A172 (cell line): ENCODE measurements around the gene NET1. TPM values are rescaled to one million over a fixed set of nuclear protein-coding genes. Genes with fewer than 3 reads are reported as not detected.

Experiments
- DNase-seq: peaks from one replicate; pipeline ENCODE4 v3.0.0-alpha.2; 2015; ENCODE audit warnings: low spot score
- total RNA-seq: library from RNA; depleted of rRNA; stranded (reverse); fragments of >200 nt; shearing (Covaris generic); gene quantifications from 2 replicates; pipeline ENCODE4 v1.2.3, GENCODE V29; 2014; rRNA removed

NET1 gene
- total RNA-seq, 1 experiment from 2014 or later = 52.1 TPM

DNA sequence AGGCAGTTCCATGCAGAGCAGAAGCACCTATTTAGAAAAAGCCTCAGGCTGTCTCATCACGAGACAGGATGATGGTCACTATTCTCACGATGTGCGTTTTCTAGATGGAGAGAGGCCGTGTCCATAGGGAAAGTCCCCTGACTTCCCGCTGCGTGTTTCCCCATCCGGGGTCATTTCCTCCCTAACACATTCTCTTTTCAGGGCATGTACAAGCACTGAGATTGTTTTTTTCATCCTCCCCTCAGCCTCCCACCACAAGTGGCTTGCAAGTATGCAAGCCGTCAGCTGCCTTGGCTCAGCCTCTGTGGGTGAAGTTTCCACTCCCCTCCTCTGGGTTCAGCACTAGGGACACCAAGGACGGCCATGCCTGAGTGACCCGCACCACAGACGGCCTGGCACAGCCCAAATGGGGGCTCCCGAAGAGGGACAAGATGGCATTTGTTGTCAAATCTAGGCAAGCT, 89.7 kb downstream of the NET1 start:
- DNase-seq = no peak

DNA sequence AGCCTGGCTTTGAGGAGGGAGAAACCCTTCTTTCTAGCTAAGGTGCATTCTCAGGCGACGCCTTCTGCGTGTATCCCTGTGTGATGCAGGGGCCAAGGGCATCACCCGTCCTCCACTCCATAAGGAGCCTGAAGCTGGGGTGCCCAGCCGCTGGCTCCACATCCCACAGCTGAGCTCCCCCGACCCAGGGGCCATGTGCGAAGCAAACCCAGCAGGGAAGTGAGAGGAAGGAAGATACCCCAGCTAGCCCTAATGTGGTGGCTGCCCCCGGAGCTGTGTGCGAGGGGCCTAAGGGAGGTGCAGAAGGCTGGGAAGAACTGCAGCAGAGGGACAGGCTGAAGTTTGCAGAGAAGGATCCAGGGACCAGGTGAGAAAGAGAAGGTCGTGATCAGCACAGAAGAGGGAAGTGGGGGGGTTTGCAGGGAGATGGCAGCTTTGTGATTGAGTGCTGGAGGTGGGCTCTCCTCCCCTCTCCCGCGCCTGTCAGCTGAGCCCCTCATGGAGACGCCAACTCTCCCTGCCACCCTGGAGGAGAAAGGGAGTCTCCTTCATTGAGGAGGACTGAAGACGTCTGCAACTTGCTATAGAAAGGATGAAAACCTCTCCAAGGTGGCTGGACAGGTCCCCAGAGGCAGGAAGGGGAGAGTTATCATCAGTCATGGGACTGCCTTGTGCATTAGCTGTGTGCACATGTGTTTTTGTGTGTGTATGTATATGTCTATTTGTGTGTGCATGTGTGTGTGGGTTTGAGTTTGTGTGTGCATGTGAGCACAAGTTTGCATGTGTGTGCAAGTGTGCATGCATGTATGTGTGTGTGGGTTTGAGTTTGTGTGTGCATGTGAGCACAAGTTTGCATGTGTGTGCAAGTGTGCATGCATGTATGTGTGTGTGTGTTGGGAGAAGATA, 90.5 kb downstream of the NET1 start:
- no peak for DNase-seq

DNA sequence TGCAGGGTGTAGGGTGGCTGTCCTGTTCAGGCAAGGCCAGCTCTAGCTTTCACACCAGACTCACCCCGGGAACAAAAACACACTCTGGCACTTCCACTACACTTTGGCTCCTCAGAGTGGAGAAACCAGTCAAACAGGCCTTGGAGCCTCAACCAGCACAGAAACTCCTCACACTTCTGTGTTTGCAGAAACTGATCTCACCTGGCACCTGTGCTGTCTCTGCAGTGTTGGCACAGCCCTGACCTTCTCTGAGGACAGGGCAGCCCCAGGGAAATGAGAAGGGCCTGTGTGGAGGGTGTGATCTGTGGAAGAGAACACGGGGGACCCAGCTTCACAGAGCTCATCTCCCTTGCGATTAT, 91.1 kb downstream of the NET1 start:
- DNase-seq = no peak

DNA sequence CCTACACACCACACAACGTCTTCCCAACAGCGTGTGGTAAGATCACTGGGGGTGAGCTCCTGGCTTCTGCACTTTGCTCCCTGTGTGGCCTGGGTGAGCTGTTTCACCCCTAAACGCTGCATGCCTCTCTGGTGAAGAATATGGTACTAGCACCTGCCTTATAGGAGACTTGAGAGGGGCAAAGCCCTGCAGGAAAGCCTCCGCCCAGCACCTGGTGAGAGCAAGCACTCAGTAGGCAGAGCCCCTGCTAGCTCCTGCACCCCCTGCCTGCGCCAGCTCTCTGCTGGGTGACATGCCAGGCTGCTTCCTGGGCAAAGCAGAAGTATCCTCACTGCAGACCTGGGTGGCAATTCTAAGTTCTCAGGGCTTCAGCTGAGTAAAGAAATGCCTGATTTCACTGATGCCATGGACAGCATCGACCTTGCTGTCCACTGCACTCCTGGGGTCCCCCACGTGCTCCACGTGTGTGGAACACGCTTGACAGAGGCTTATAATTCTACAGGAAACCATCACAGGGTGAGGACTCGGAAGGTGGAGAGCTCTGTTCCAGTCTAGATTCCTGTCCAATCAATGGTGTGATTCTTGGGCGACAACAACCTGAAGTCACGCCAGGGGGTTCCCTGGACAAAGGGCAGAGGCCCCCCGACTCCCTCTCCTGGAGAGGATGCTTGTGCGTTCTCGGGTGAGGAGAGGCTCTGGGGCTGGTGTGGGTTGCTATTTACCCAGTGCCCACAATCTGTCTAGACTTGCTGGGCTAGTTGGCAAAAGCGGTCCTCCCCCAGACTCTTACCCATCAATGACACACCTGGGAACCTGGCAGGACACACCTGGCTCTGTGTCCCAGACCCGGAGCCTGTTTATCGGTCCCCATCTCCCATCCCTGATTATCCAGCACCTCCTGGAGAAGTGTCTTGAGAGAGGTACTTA, 92.1 kb downstream of the NET1 start:
- DNase-seq = no peak

DNA sequence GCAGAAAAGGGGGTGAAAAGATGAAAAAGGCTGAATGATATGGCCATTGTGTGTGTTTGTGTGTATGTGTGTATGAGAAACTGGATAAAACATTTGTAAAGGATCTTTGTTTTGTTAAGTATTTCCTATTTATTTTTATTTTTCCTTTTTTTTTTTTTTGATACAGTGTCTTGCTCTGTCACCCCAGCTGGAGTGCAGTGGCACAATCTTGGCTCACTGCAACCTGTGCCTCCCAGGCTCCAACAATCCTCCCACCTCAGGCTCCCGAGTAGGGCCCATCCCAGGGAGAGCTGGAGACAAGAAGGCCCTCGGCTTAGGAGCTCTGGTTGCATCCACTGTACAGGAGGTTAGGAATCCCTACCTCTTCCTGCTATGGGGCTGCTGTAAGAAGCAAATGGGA, 93.9 kb downstream of the NET1 start:
- DNase-seq = no peak

DNA sequence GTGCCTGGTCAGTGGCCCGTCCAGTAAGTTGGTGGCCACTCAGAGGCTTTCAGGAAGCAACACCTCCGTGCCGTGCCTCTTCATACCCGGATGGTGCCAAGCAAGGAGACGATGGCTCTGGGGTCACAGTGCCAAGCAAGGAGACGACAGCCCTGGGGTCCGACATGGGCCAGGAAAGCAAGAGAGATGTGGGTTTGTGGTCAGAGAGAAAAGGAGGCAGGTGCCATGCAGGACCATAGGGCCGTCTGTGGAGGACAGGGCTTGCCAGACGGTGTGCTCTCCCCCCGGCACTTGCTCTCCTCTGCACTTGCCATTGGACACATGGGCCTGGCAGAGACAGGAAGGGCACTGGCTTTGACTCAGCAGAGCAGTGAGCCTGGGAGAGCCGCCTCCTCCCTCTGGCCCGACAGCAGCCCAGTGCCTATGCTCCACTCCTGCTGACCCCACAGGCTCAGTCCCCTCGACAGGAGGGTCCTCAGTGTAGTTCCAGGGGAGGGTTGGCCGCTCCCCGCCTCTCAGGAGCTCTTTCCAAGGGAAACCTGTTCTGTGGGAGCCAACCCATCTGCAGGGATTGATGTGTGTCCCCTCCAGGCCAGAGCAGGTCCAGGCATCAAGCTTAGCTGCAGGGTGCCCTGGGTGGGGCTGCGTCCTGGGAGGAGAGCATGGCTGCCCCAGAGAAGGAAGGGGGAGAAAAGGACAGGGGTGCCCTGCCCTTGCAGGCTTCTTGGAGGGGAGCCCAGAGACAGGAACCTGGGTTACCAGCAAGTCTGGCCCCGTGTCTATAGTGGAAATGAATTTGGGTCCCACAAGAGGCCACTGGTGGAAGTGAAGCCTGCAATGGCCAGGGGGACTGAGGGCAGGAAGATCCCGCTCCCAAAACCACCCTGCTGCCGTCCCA, 94.6 kb downstream of the NET1 start:
- no peak for DNase-seq

DNA sequence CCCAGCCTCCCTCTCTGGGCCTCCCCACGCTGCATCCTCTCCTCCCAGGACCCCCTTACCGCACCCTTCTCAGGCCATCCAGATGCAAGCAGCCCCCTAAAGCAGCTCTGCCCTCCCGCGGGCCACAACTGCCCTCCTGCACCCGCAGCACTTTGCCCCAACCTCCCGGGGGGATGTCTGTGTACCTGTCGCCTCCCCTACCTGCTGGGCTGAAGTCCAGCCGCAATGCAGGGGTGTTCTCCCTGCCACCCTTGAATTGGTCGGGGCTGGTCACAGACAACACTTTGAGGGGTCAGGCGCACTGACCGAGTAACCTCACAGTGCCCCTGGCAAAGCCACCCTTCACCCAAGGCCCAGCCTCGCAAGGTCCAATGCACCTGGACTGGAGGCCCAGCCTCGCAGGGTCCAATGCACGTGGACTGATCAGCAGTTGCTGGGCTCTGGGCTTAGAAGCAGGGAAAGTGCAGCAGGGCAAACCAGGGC, 95.3 kb downstream of the NET1 start:
- DNase-seq = no peak

DNA sequence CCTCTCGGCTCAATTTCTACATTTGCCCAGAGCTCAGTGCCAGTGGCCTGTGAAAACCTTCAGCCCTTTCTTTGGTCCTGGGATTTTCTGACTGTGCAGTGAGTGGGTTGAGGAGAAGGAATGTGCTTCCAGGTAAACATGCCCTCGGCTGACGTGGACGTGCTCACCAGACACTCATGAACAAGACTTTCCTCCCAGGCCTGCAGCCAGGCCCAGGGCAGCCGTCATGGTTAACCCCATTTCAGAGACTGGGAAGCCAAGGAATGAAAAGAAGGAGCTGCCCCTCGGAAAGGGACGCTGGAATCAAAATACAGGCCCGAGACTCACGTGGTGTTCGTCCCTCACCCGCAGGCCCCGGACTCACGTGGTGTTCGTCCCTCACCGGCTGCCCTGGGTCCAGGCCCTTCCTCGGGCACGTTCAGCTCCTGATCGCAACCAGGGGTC, 95.8 kb downstream of the NET1 start:
- no peak for DNase-seq

Other genes starting within 250 kb of the NET1 start
- not detected in 2 replicates for gene AKR1C8, start 227.4 kb upstream of the NET1 start, total RNA-seq
- gene AKR1C4, start 215.7 kb upstream of the NET1 start, total RNA-seq = not detected in 2 replicates
- gene UCN3, start 47.6 kb upstream of the NET1 start, total RNA-seq = not detected in 2 replicates
- not detected in 2 replicates for gene TUBAL3, start 7.7 kb upstream of the NET1 start, total RNA-seq
- gene CALML5, start 87.0 kb downstream of the NET1 start, total RNA-seq = not detected in 2 replicates
- not detected in 2 replicates for gene CALML3, start 112.4 kb downstream of the NET1 start, total RNA-seq